ENCODE data around the gene LRMDA. TPM values are rescaled to one million over a fixed set of nuclear protein-coding genes. Genes with fewer than 3 reads are reported as not detected.
A peak's percentile ranks its signal among the peaks of the same experiment; 100 is the strongest.

LRMDA gene
- total RNA-seq, 1 donor from 2014 or later: 5.2 TPM

- H3K4me1 Mint-ChIP-seq: peaks cover 18% of the 10 kb centered on the region
- peaks cover 2% of the 10 kb centered on the region for H3K9me3 Mint-ChIP-seq
Observed at GRCh38 chr10:75466886-75467285, 35.5 kb downstream of the LRMDA start.

GRCh38 chr10:75468612-75469005, 37.2 kb downstream of the LRMDA start:
- H3K4me1 ChIP-seq: peaks cover 9% of the 10 kb centered on the region
- no peaks in the 10 kb centered on the region for H4K20me1 ChIP-seq (ENCODE audit: low read depth)
- no peak for TF ChIP-seq EZH2phosphoT487 (IDR thresholded peaks at IDR 0.05)
- TF ChIP-seq EZH2 (IDR thresholded peaks at IDR 0.05): no peak
- no peak for TF ChIP-seq CTCF (IDR thresholded peaks at IDR 0.05)
- no peaks in the 10 kb centered on the region for H3K27me3 ChIP-seq
- H3F3A ChIP-seq (ENCODE audit: low read depth): no peaks in the 10 kb centered on the region
- no peak overlapping the region for H3K4me3 Mint-ChIP-seq
- peak overlapping the region; percentile 37 for H2AFZ ChIP-seq (replicated peaks)
- peaks cover 7% of the 10 kb centered on the region for H3K9me3 Mint-ChIP-seq
- no peak for DNase-seq (ENCODE audit: low spot score)
- no peaks in the 10 kb centered on the region for H3K9me3 ChIP-seq (ENCODE audit: low read depth)
- H3K4me2 ChIP-seq: no peak overlapping the region
- H3K27me3 Mint-ChIP-seq (ENCODE audit: insufficient read depth, low read depth): peaks cover 9% of the 10 kb centered on the region
- no peak overlapping the region for H3K4me3 ChIP-seq
- H3K27ac ChIP-seq: no peak overlapping the region
- H3K36me3 ChIP-seq: no peaks in the 10 kb centered on the region
- H3K27ac Mint-ChIP-seq: no peak overlapping the region
- H3K36me3 Mint-ChIP-seq: no peaks in the 10 kb centered on the region
- H3K4me1 Mint-ChIP-seq: peaks cover 18% of the 10 kb centered on the region
- no peak overlapping the region for H3K9ac ChIP-seq
- no peaks in the 10 kb centered on the region for H3K79me2 ChIP-seq (ENCODE audit: low read depth)

More at GRCh38 chr10:75466886-75467285, 35.5 kb downstream of the LRMDA start:
- no peak overlapping the region for H3K27ac ChIP-seq
- H3K9me3 ChIP-seq (ENCODE audit: low read depth): no peaks in the 10 kb centered on the region
- DNase-seq (ENCODE audit: low spot score): no peak
- H3K27me3 Mint-ChIP-seq (ENCODE audit: insufficient read depth, low read depth): peaks cover 6% of the 10 kb centered on the region
- no peaks in the 10 kb centered on the region for H4K20me1 ChIP-seq (ENCODE audit: low read depth)
- H3K27me3 ChIP-seq: no peaks in the 10 kb centered on the region
- peaks cover 9% of the 10 kb centered on the region for H3K4me1 ChIP-seq
- H3K4me3 ChIP-seq: no peak overlapping the region
- no peaks in the 10 kb centered on the region for H3F3A ChIP-seq (ENCODE audit: low read depth)
- H3K79me2 ChIP-seq (ENCODE audit: low read depth): no peaks in the 10 kb centered on the region
- no peak overlapping the region for H3K9ac ChIP-seq
- no peak overlapping the region for H3K27ac Mint-ChIP-seq
- H3K4me3 Mint-ChIP-seq: no peak overlapping the region
- no peaks in the 10 kb centered on the region for H3K36me3 Mint-ChIP-seq
- TF ChIP-seq EZH2phosphoT487 (IDR thresholded peaks at IDR 0.05): no peak
- TF ChIP-seq CTCF (IDR thresholded peaks at IDR 0.05): no peak
- TF ChIP-seq EZH2 (IDR thresholded peaks at IDR 0.05): no peak
- H3K4me2 ChIP-seq: no peak overlapping the region
- H3K36me3 ChIP-seq: no peaks in the 10 kb centered on the region
- H2AFZ ChIP-seq (replicated peaks): no peak overlapping the region

- Mint-ChIP-seq H3K27me3 (ENCODE audit: insufficient read depth, low read depth) (peaks cover 9% of the 10 kb centered on the region), H3K36me3 (no peaks in the 10 kb centered on the region), H3K9me3 (peaks cover 7% of the 10 kb centered on the region), H3K4me3 (no peak overlapping the region), H3K27ac (no peak overlapping the region), H3K4me1 (peaks cover 17% of the 10 kb centered on the region)
- no peak overlapping the region for H3K4me3 ChIP-seq
- H3K4me1 ChIP-seq: peaks cover 9% of the 10 kb centered on the region
- H3K27ac ChIP-seq: no peak overlapping the region
- H3K4me2 ChIP-seq: no peak overlapping the region
- no peak for TF ChIP-seq CTCF (IDR thresholded peaks at IDR 0.05)
- TF ChIP-seq EZH2 (IDR thresholded peaks at IDR 0.05): no peak
- TF ChIP-seq EZH2phosphoT487 (IDR thresholded peaks at IDR 0.05): no peak
- no peaks in the 10 kb centered on the region for H3F3A ChIP-seq (ENCODE audit: low read depth)
- H3K36me3 ChIP-seq: no peaks in the 10 kb centered on the region
- no peak overlapping the region for H3K9ac ChIP-seq
- no peaks in the 10 kb centered on the region for H4K20me1 ChIP-seq (ENCODE audit: low read depth)
- no peaks in the 10 kb centered on the region for H3K9me3 ChIP-seq (ENCODE audit: low read depth)
- peak overlapping the region; percentile 37 for H2AFZ ChIP-seq (replicated peaks)
- no peak for DNase-seq (ENCODE audit: low spot score)
- H3K79me2 ChIP-seq (ENCODE audit: low read depth): no peaks in the 10 kb centered on the region
- no peaks in the 10 kb centered on the region for H3K27me3 ChIP-seq
Observed at GRCh38 chr10:75469006-75469616, 37.7 kb downstream of the LRMDA start.

Data from neural progenitor cell (in vitro differentiated cells).